GM06990 (cell line): ENCODE measurements around the gene TEKT3.

Experiments used
- DNase-seq: peaks from one replicate; pipeline ENCODE4 v3.0.0-alpha.2; 2011; ENCODE audit not compliant: insufficient read length; ENCODE audit errors: extremely low read depth
- H3K27me3 ChIP-seq: replicated peaks from 2 replicates; pipeline ENCODE4 v1.6.0; 2011; ENCODE audit warnings: low read length; ENCODE audit not compliant: control insufficient read depth, insufficient read depth
- H3K36me3 ChIP-seq: 2 replicates; pipeline ENCODE4 v1.5.1; 2011; ENCODE audit warnings: low read length; ENCODE audit not compliant: control insufficient read depth, insufficient read depth
- H3K4me3 ChIP-seq: replicated peaks from 2 replicates; pipeline ENCODE4 v1.5.1; 2011; ENCODE audit warnings: low read depth, mild to moderate bottlenecking, control low read depth, low read length
- TF ChIP-seq, protein P1 (sequence below): IDR thresholded peaks from 2 replicates; pipeline ENCODE4 v1.5.1; 2011; ENCODE audit warnings: low read length, control low read depth, mild to moderate bottlenecking, inconsistent platforms; ENCODE audit not compliant: insufficient read depth, poor library complexity, severe bottlenecking

Gene TEKT3

GRCh38 chr17:15260376-15261257 lies 80.8 kb downstream of the TEKT3 start:
- H3K4me3 ChIP-seq, result no peak overlapping the region
- peak; percentile 41 for DNase-seq

DNA sequence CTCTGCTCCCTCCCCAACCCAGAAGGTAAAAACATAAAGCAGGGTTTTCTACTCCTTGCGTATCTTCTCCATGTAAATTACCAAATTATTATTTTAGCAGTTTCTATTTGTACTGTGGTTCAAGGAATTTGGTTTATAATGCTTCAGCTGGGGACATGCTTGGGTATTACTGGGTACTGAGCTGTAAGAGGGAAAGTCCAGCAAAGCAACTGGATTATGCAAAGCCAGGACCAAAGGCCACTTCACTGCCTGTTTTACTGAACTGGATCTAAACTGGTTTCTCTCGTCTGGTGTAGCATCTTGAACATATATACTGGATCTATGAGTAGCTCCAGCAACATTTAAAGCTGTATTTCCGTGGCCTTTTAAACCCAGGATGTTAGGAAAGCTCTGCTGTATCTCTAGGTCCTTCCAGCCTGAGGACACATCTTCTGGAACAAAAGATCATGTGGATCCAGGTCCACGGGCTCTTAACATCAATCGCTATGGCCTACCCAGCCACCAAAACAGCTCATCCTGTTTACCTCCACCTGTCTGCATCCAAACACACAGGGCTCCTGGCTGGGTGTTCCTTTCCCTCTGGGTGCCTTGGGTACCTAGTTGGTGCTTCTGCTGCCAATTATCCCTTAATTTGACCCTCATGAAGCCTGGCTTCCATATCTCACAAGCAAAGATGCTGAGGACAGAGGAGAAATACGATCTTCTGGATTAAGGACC lies 83.4 kb downstream of the TEKT3 start:
- no peaks in the 10 kb centered on the region for H3K36me3 ChIP-seq

More at GRCh38 chr17:15260376-15261257, 80.8 kb downstream of the TEKT3 start:
- Histone ChIP-seq H3K36me3 (no peaks in the 10 kb centered on the region), H3K27me3 (no peaks in the 10 kb centered on the region; the same call in none of the 2 replicates)
- TF ChIP-seq, protein P1, sequence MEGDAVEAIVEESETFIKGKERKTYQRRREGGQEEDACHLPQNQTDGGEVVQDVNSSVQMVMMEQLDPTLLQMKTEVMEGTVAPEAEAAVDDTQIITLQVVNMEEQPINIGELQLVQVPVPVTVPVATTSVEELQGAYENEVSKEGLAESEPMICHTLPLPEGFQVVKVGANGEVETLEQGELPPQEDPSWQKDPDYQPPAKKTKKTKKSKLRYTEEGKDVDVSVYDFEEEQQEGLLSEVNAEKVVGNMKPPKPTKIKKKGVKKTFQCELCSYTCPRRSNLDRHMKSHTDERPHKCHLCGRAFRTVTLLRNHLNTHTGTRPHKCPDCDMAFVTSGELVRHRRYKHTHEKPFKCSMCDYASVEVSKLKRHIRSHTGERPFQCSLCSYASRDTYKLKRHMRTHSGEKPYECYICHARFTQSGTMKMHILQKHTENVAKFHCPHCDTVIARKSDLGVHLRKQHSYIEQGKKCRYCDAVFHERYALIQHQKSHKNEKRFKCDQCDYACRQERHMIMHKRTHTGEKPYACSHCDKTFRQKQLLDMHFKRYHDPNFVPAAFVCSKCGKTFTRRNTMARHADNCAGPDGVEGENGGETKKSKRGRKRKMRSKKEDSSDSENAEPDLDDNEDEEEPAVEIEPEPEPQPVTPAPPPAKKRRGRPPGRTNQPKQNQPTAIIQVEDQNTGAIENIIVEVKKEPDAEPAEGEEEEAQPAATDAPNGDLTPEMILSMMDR, result peak; percentile 7

DNA sequence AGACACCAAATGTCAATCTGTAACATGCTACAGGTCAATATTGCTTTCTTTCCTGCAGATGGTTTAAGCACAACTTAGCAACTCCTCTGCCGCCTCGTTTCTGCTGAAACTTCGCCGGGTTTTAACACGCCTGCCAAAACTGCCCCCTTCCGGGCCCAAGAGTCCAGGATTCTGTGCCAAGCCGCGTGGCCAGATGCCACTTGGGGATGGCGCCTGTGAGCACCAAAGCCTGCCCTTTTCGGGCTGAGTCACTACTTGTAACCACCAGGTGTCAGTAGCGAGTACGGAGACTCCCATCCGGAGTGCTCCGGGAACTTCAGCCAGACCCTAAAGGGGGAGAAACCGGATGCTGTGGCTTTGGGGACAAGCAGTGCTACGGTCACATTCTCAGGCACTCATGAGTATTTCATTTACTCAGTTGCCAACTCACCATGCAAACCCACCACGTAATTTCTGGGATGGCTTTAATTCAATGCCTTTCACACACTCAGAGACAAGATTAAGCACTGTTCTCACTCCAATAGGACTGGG lies 84.1 kb downstream of the TEKT3 start:
- TF ChIP-seq, protein P1, result peak; percentile 90
- H3K27me3 ChIP-seq, result no peaks in the 10 kb centered on the region; the same call in none of the 2 replicates
- peak; percentile 25 for DNase-seq
- H3K36me3 ChIP-seq, result no peaks in the 10 kb centered on the region
- no peak overlapping the region for H3K4me3 ChIP-seq

More for the DNA sequence above, 83.4 kb downstream of the TEKT3 start:
- TF ChIP-seq, protein P1, result no peak
- Histone ChIP-seq H3K27me3 (no peaks in the 10 kb centered on the region; the same call in none of the 2 replicates), H3K4me3 (no peak overlapping the region)
- no peak for DNase-seq

GRCh38 chr17:15256689-15257088 lies 84.7 kb downstream of the TEKT3 start:
- no peak overlapping the region for H3K4me3 ChIP-seq
- no peaks in the 10 kb centered on the region for H3K36me3 ChIP-seq
- DNase-seq, result no peak
- no peaks in the 10 kb centered on the region; the same call in none of the 2 replicates for H3K27me3 ChIP-seq
- TF ChIP-seq, protein P1, result no peak

- Histone ChIP-seq H3K4me3 (no peak overlapping the region), H3K27me3 (no peaks in the 10 kb centered on the region; the same call in none of the 2 replicates), H3K36me3 (no peaks in the 10 kb centered on the region)
- TF ChIP-seq, protein P1, result no peak
- DNase-seq, result no peak
These were observed 85.5 kb downstream of the TEKT3 start for GRCh38 chr17:15255713-15256454.
